GM12878 (cell line): ENCODE results near the gene FIG4. TPM values are rescaled to one million over a fixed set of nuclear protein-coding genes. Genes with fewer than 3 reads are reported as not detected.

Experiments
- ATAC-seq: fragments of 200-7000 bp; cut with Tn5 transposase; 3 replicates; pipeline ENCODE4 v1.9.1; 2020; ENCODE audit warnings: mild to moderate bottlenecking, moderate library complexity
- BruUV-seq: library from RNA; stranded (reverse); fragments of 400-500 nt; replicated peaks from 2 replicates; lab custom pipeline; 2021; lab: Mats Ljungman, UMichigan
- CTCF ChIA-PET: fragments of 300-600 bp; sonication (Branson Sonifier 250); formaldehyde crosslinking; extraction: SDS; loops from one replicate; lab custom pipeline; 2021; ENCODE audit warnings: inconsistent platforms; lab: Yijun Ruan, JAX
- POLR2A ChIA-PET: fragments of 350-600 bp; formaldehyde crosslinking; extraction: SDS; loops from one replicate; lab custom pipeline; 2021; ENCODE audit warnings: inconsistent platforms; lab: Charles Lee
- RAD21 ChIA-PET: fragments of 300-600 bp; sonication (Branson Sonifier 250); formaldehyde crosslinking; loops from one replicate; lab custom pipeline; 2023; ENCODE audit warnings: antibody characterized with exemption; ENCODE audit not compliant: unreplicated experiment; lab: Charles Lee
- SMC1A ChIA-PET: fragments of 300-600 bp; sonication (Branson Sonifier 250); formaldehyde crosslinking; loops from one replicate; lab custom pipeline; 2023; ENCODE audit not compliant: unreplicated experiment, uncharacterized antibody; lab: Charles Lee
- DNase-seq: peaks from one replicate; pipeline ENCODE4 v3.0.0-alpha.2; 2011; ENCODE audit warnings: low read depth, low spot score
- FAIRE-seq: peaks from 3 replicates; lab custom pipeline; 2011; peaks lifted over from hg19 to GRCh38; lab: Jason Lieb, UNC
- H2AFZ ChIP-seq: 2 replicates; pipeline ENCODE4 v1.6.0; 2011; ENCODE audit warnings: low read depth, low read length, control low read depth; ENCODE audit not compliant: control insufficient read depth
- H3K27ac ChIP-seq: 2 replicates; pipeline ENCODE4 v1.5.1; 2011; ENCODE audit warnings: control low read depth; ENCODE audit not compliant: control insufficient read depth, insufficient read depth
- H3K27me3 ChIP-seq, 2 experiments: replicated peaks in 1 of 2; 2 replicates each; pipeline versions ENCODE4 v1.6.0 to v1.6.1; 2011; ENCODE audit warnings: low read length in 1 of 2; ENCODE audit not compliant: control insufficient read depth in 2 of 2, insufficient read depth in 2 of 2
- H3K36me3 ChIP-seq, 2 experiments: 2 replicates each; pipeline ENCODE4 v1.5.1; 2011; ENCODE audit warnings: low read length in 1 of 2; ENCODE audit not compliant: control insufficient read depth in 2 of 2, insufficient read depth in 2 of 2
- H3K4me1 ChIP-seq: 2 replicates; pipeline ENCODE4 v1.6.1; 2011; ENCODE audit warnings: mild to moderate bottlenecking, low read length, moderate library complexity, mixed read lengths; ENCODE audit not compliant: control insufficient read depth, insufficient read depth
- H3K4me2 ChIP-seq: 2 replicates; pipeline ENCODE4 v1.6.0; 2011; ENCODE audit warnings: control low read depth; ENCODE audit not compliant: control insufficient read depth, insufficient read depth
- H3K4me3 ChIP-seq: fragments of 200-600 bp; sonication (generic); 2 replicates; pipeline ENCODE4 v1.5.1; 2016
- H3K79me2 ChIP-seq: 2 replicates; pipeline ENCODE4 v1.6.0; 2011; ENCODE audit warnings: low read length; ENCODE audit not compliant: control insufficient read depth, insufficient read depth
- H3K9ac ChIP-seq: 2 replicates; pipeline ENCODE4 v1.8.0; 2011; ENCODE audit warnings: low read length, control low read depth, mixed read lengths; ENCODE audit not compliant: control insufficient read depth, insufficient read depth
- H3K9me3 ChIP-seq: replicated peaks from 3 replicates; pipeline ENCODE4 v1.5.1; 2011; ENCODE audit warnings: mild to moderate bottlenecking, low read length; ENCODE audit not compliant: control insufficient read depth, insufficient read depth
- H4K20me1 ChIP-seq: 2 replicates; pipeline ENCODE4 v1.6.0; 2011; ENCODE audit not compliant: control insufficient read depth, insufficient read depth
- BCL3 ChIP-seq: IDR thresholded peaks from 2 replicates; pipeline ENCODE4 v1.6.1; 2011; ENCODE audit warnings: borderline replicate concordance, low read depth, mild to moderate bottlenecking, moderate library complexity, low read length; ENCODE audit not compliant: insufficient read depth, poor library complexity, severe bottlenecking
- CHD2 ChIP-seq: IDR thresholded peaks from 2 replicates; pipeline ENCODE4 v1.6.1; 2011; ENCODE audit warnings: low read depth, low read length, improper control_type of control experiment, borderline replicate concordance
- CUX1 ChIP-seq: IDR thresholded peaks from 2 replicates; pipeline ENCODE4 v1.6.1; 2012; ENCODE audit warnings: improper control_type of control experiment, low read depth, low read length; ENCODE audit not compliant: insufficient replicate concordance
- EED ChIP-seq: sonication (generic); IDR thresholded peaks from 2 replicates; pipeline ENCODE4 v1.6.1; 2016; ENCODE audit warnings: antibody characterized with exemption, low read depth
- ETV6 ChIP-seq, 2 experiments: fragments of 450-650 bp in 1 of 2; IDR thresholded peaks in 1 of 2; conservative IDR thresholded peaks in 1 of 2; 2 replicates each; pipeline ENCODE4 v1.6.1; 2014; ENCODE audit warnings: antibody characterized with exemption in 1 of 2, borderline replicate concordance in 1 of 2, low read depth in 1 of 2, mild to moderate bottlenecking in 1 of 2, moderate library complexity in 1 of 2
- HCFC1 ChIP-seq: fragments of 150-350 bp; IDR thresholded peaks from 2 replicates; pipeline ENCODE4 v1.6.1; 2014; ENCODE audit warnings: low read length
- KAT2A ChIP-seq: conservative IDR thresholded peaks from 2 replicates; pipeline ENCODE4 v1.6.1; 2011; ENCODE audit warnings: low read depth, low read length; ENCODE audit not compliant: control insufficient read depth
- MEF2A ChIP-seq: IDR thresholded peaks from 2 replicates; pipeline ENCODE4 v1.6.1; 2011; ENCODE audit warnings: low read depth, mild to moderate bottlenecking, low read length, moderate library complexity; ENCODE audit not compliant: insufficient read depth
- SREBF2 ChIP-seq: IDR thresholded peaks from 2 replicates; pipeline ENCODE4 v1.6.1; 2012; ENCODE audit warnings: mild to moderate bottlenecking, low read length
- ZZZ3 ChIP-seq: IDR thresholded peaks from 2 replicates; pipeline ENCODE4 v1.6.1; 2011; ENCODE audit warnings: low read depth; ENCODE audit not compliant: control insufficient read depth, insufficient read length
- WGBS: methylation state at CpG from one replicate; pipeline ENCODE4 v1.1.6; 2016; ENCODE audit warnings: low lambda C conversion rate; ENCODE audit not compliant: insufficient replicate concordance, insufficient coverage; ENCODE audit errors: missing lambda C conversion rate; 5-methylcytosine and 5-hydroxymethylcytosine counted together
- in situ Hi-C: fragments of 300-500 bp; cut with MboI; formaldehyde crosslinking; loops from 9 replicates; pipeline ENCODE4 v1.14.3; 2018; ENCODE audit warnings: mixed read lengths
- intact Hi-C: fragments of 100-400 bp; cut with micrococcal nuclease; formaldehyde crosslinking; loops from one replicate; pipeline ENCODE4 v1.14.2; 2022; ENCODE audit not compliant: unreplicated experiment
- polyA plus RNA-seq, 11 experiments: library from polyadenylated mRNA; depleted of rRNA in 4 of 11; unstranded in 6 of 11; stranded (reverse) in 5 of 11; fragments of >200 nt; fragmentation: Nextera tagmentation in 4 of 11; fragmentation: Illumina TruSeq in 1 of 11; extraction: Ambion mirVana in 4 of 11; extraction: Trizol in 1 of 11; gene quantifications; 1 replicate in 1 of 11; 2 replicates in 10 of 11; pipeline versions ENCODE4 v1.2.1 to v1.2.3, GENCODE V29; 2011 to 2016; ENCODE audit warnings: inconsistent platforms in 2 of 11, missing spikeins in 2 of 11, low read depth in 1 of 11
- total RNA-seq, 4 experiments: library from RNA; depleted of rRNA in 3 of 4; stranded (reverse); fragments of >200 nt in 3 of 4; fragmentation: Illumina TruSeq in 1 of 4; extraction: Trizol in 1 of 4; gene quantifications; 2 replicates each; pipeline versions ENCODE4 v1.2.1 to v1.2.3, GENCODE V29; 2013 to 2021
- TF ChIP-seq, protein P1 (sequence below): fragments of 450-650 bp; conservative IDR thresholded peaks from 2 replicates; pipeline ENCODE4 v1.6.1; 2017; ENCODE audit warnings: mild to moderate bottlenecking, moderate library complexity

Gene FIG4
- total and polyA plus RNA-seq, 10 of the 15 experiments (the other 5 are each of a cell fraction or from before 2014, with no cell fraction given): 3.8 to 23.2 (median 11.8) TPM

- no peaks in the 10 kb centered on the region for H3K79me2 ChIP-seq
- no peak for ATAC-seq
- POLR2A ChIA-PET: no interaction called here
- H3K4me3 ChIP-seq: no peak overlapping the region
- no peak overlapping the region for H3K27ac ChIP-seq
- SMC1A ChIA-PET: interaction anchor here (1.2 kb wide), 1 partner anchor 117 kb away, joined by 3 read pairs; no protein-coding TSS in a partner anchor
- no peak for FAIRE-seq
- no peak overlapping the region for H3K9ac ChIP-seq
- in situ Hi-C loops (no loop called here), intact Hi-C loops (no loop called here)
- H2AFZ ChIP-seq: no peak overlapping the region
- H3K36me3 ChIP-seq: no peaks in the 10 kb centered on the region
- peaks cover 1% of the 10 kb centered on the region; the same call in 1 of the 3 replicates for H3K9me3 ChIP-seq
- WGBS: 25% methylated on average over 3 of the region's 3 CpGs
- no peak for DNase-seq
- no peaks in the 10 kb centered on the region for H4K20me1 ChIP-seq
- CTCF ChIA-PET: no interaction called here
- no peaks in the 10 kb centered on the region for H3K27me3 ChIP-seq
- no TSS peak for BruUV-seq
- no peak overlapping the region for H3K4me2 ChIP-seq
- RAD21 ChIA-PET: no interaction called here
- H3K4me1 ChIP-seq: no peaks in the 10 kb centered on the region
- TF ChIP-seq, protein P1, sequence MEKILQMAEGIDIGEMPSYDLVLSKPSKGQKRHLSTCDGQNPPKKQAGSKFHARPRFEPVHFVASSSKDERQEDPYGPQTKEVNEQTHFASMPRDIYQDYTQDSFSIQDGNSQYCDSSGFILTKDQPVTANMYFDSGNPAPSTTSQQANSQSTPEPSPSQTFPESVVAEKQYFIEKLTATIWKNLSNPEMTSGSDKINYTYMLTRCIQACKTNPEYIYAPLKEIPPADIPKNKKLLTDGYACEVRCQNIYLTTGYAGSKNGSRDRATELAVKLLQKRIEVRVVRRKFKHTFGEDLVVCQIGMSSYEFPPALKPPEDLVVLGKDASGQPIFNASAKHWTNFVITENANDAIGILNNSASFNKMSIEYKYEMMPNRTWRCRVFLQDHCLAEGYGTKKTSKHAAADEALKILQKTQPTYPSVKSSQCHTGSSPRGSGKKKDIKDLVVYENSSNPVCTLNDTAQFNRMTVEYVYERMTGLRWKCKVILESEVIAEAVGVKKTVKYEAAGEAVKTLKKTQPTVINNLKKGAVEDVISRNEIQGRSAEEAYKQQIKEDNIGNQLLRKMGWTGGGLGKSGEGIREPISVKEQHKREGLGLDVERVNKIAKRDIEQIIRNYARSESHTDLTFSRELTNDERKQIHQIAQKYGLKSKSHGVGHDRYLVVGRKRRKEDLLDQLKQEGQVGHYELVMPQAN: no peak
- TF ChIP-seq ETV6 (conservative IDR thresholded peaks at IDR 0.05 in 1 of 2, IDR thresholded peaks at IDR 0.05 in 1 of 2; ENCODE audit: borderline replicate concordance in 1 of 2, low read depth in 1 of 2) (no peak), CUX1 (no peak), EED (no peak), ZZZ3 (no peak), BCL3 (no peak), CHD2 (no peak), SREBF2 (no peak), MEF2A (no peak), HCFC1 (no peak), KAT2A (no peak)
These were observed 143.0 kb downstream of the FIG4 start for GRCh38 chr6:109834131-109834530.
